K562 (cell line): Measurements from ENCODE around the gene CXCR5. TPM values are rescaled to one million over a fixed set of nuclear protein-coding genes. Genes with fewer than 3 reads are reported as not detected.
A peak's percentile ranks its signal among the peaks of the same experiment; 100 is the strongest.

Experiments used
- CREB3L1 ChIP-seq: fragments of 450-650 bp; IDR thresholded peaks from 2 replicates; pipeline ENCODE4 v1.6.1; 2014; ENCODE audit warnings: low read depth, mild to moderate bottlenecking, moderate library complexity, borderline replicate concordance
- FOXK2 ChIP-seq, 2 experiments: fragments of 450-650 bp; IDR thresholded peaks in 1 of 2; conservative IDR thresholded peaks in 1 of 2; 2 replicates each; pipeline ENCODE4 v1.6.1; 2016; ENCODE audit warnings: low read depth in 2 of 2, mild to moderate bottlenecking in 1 of 2
- HLTF ChIP-seq: fragments of 450-650 bp; IDR thresholded peaks from 2 replicates; pipeline ENCODE4 v1.6.1; 2016
- HMG20B ChIP-seq: fragments of 250-450 bp; sonication (Bioruptor Pico); IDR thresholded peaks from 2 replicates; pipeline ENCODE4 v1.5.0; 2021; ENCODE audit warnings: mild to moderate bottlenecking
- IRF1 ChIP-seq: sonication (generic); formaldehyde crosslinking; IDR thresholded peaks from 2 replicates; pipeline ENCODE4 v1.8.0; 2022; ENCODE audit warnings: missing genetic modification reagents, mild to moderate bottlenecking, borderline replicate concordance
- KLF16 ChIP-seq: IDR thresholded peaks from 2 replicates; pipeline ENCODE4 v1.6.1; 2016; ENCODE audit warnings: antibody characterized with exemption
- MAFK ChIP-seq: IDR thresholded peaks from 2 replicates; pipeline ENCODE4 v1.6.1; 2011; ENCODE audit warnings: low read length, improper control_type of control experiment
- MLLT1 ChIP-seq, 2 experiments: fragments of 450-650 bp; IDR thresholded peaks; 2 replicates each; pipeline ENCODE4 v1.6.1; 2016
- PHF8 ChIP-seq: fragments of 200-600 bp; sonication (generic); IDR thresholded peaks from 2 replicates; pipeline ENCODE4 v1.6.1; 2012; ENCODE audit warnings: mixed run types, mild to moderate bottlenecking, inconsistent platforms, low read length, moderate library complexity, borderline replicate concordance
- SIX5 ChIP-seq, 2 experiments: IDR thresholded peaks; 2 replicates each; pipeline ENCODE4 v1.6.1; 2011; ENCODE audit warnings: low read length in 2 of 2, borderline replicate concordance in 1 of 2, low read depth in 1 of 2, mild to moderate bottlenecking in 1 of 2, moderate library complexity in 1 of 2; ENCODE audit not compliant: insufficient read depth in 1 of 2
- THAP7 ChIP-seq: fragments of 250-450 bp; sonication (Bioruptor Pico); IDR thresholded peaks from 2 replicates; pipeline ENCODE4 v1.5.0; 2021
- THRA ChIP-seq: fragments of 450-650 bp; IDR thresholded peaks from 2 replicates; pipeline ENCODE4 v1.6.1; 2017; ENCODE audit warnings: mild to moderate bottlenecking, moderate library complexity
- ZBTB17 ChIP-seq: fragments of 450-650 bp; formaldehyde crosslinking; IDR thresholded peaks from 2 replicates; pipeline ENCODE4 v1.4.0; 2020; ENCODE audit warnings: mild to moderate bottlenecking
- ZNF12 ChIP-seq: sonication (generic); formaldehyde crosslinking; IDR thresholded peaks from 2 replicates; pipeline ENCODE4 v1.4.0; 2020; ENCODE audit warnings: mild to moderate bottlenecking, missing genetic modification reagents
- ZNF124 ChIP-seq: sonication (generic); formaldehyde crosslinking; IDR thresholded peaks from 2 replicates; pipeline ENCODE4 v1.8.1; 2022; ENCODE audit warnings: missing genetic modification reagents
- ZNF23 ChIP-seq: fragments of 250-450 bp; sonication (Bioruptor Pico); IDR thresholded peaks from 2 replicates; pipeline ENCODE4 v1.4.0; 2020; ENCODE audit warnings: mild to moderate bottlenecking
- ZNF395 ChIP-seq: fragments of 200-800 bp; sonication (Bioruptor generic); IDR thresholded peaks from 2 replicates; pipeline ENCODE4 v1.6.1; 2017; ENCODE audit warnings: missing genetic modification characterization, missing compliant biosample characterization
- ZNF431 ChIP-seq: sonication (generic); formaldehyde crosslinking; IDR thresholded peaks from 2 replicates; pipeline ENCODE4 v1.8.0; 2022; ENCODE audit warnings: mild to moderate bottlenecking, missing genetic modification reagents
- ZNF75A ChIP-seq: fragments of 450-650 bp; formaldehyde crosslinking; IDR thresholded peaks from 2 replicates; pipeline ENCODE4 v1.4.0; 2020; ENCODE audit warnings: mild to moderate bottlenecking
- ZNF766 ChIP-seq: fragments of 200-800 bp; sonication (Bioruptor generic); conservative IDR thresholded peaks from 2 replicates; pipeline ENCODE4 v1.6.1; 2016; ENCODE audit warnings: missing genetic modification characterization, missing compliant biosample characterization
- polyA plus RNA-seq, 8 experiments: library from polyadenylated mRNA; depleted of rRNA in 4 of 8; stranded (reverse) in 5 of 8; unstranded in 3 of 8; fragments of >200 nt; fragmentation: Nextera tagmentation in 2 of 8; fragmentation: Illumina TruSeq in 1 of 8; extraction: Ambion mirVana in 2 of 8; extraction: Trizol in 1 of 8; gene quantifications; 2 replicates each; pipeline versions ENCODE4 v1.2.1 to v1.2.3, GENCODE V29; 2011 to 2014; ENCODE audit warnings: inconsistent platforms in 1 of 8, missing spikeins in 1 of 8
- total RNA-seq, 7 experiments: library from RNA; depleted of rRNA in 6 of 7; stranded (reverse); fragments of >200 nt in 6 of 7; fragmentation: Illumina TruSeq in 2 of 7; extraction: Trizol in 2 of 7; gene quantifications; 2 replicates each; pipeline versions ENCODE4 v1.2.1 to v1.2.3, GENCODE V29; 2011 to 2021; ENCODE audit warnings: low replicate concordance in 1 of 7

The CXCR5 gene
- total and polyA plus RNA-seq, 9 of the 15 experiments (the other 6 are each of a cell fraction or from before 2014, with no cell fraction given), result 0.03 to 0.06 TPM; not detected in 7

GRCh38 chr11:118921121-118921928 lies 37.6 kb downstream of the CXCR5 start (continued):
- TF ChIP-seq ZNF395 (CRISPR knock-in tag), result no peak
- TF ChIP-seq HLTF, result 0 out of 2 replicates have a peak, but pooled peaks have one; percentile 30
- TF ChIP-seq ZNF431 (CRISPR knock-in tag), result no peak
- TF ChIP-seq IRF1, result no peak
- TF ChIP-seq FOXK2 (conservative IDR thresholded peaks at IDR 0.05 in 1 of 2, IDR thresholded peaks at IDR 0.05 in 1 of 2; ENCODE audit: low read depth in 2 of 2), result peak in 1 of 2 experiments; percentile 7; a peak in 1 of 4 replicates
- TF ChIP-seq MLLT1 (IDR thresholded peaks at IDR 0.05), result peak in 1 of 2 experiments; percentile 31; a peak in 1 of 4 replicates
- no peak for TF ChIP-seq THRA
- TF ChIP-seq ZNF12 (CRISPR knock-in tag), result 0 out of 2 replicates have a peak, but pooled peaks have one; percentile 42
- no peak for TF ChIP-seq ZNF766 (CRISPR knock-in tag)
- TF ChIP-seq KLF16, result no peak
- no peak for TF ChIP-seq ZBTB17 (CRISPR knock-in tag)
- TF ChIP-seq HMG20B (CRISPR knock-in tag), result no peak
- no peak for TF ChIP-seq ZNF75A
- no peak for TF ChIP-seq ZNF23
- TF ChIP-seq ZNF124 (CRISPR knock-in tag), result no peak
- TF ChIP-seq MAFK, result no peak
- no peak for TF ChIP-seq SIX5 (IDR thresholded peaks at IDR 0.05; ENCODE audit: borderline replicate concordance in 1 of 2, insufficient read depth in 1 of 2, low read depth in 1 of 2, low read length in 2 of 2)
- no peak for TF ChIP-seq CREB3L1
- no peak for TF ChIP-seq THAP7 (CRISPR knock-in tag)
- no peak for TF ChIP-seq PHF8
